NT2/D1 (cell line): ENCODE data around the gene TM9SF2.

Experiments used
- SUZ12 ChIP-seq: IDR thresholded peaks from 2 replicates; pipeline ENCODE4 v1.6.1; 2011; ENCODE audit not compliant: insufficient read length, insufficient read depth; ENCODE audit errors: extremely low read depth
- ZNF274 ChIP-seq: IDR thresholded peaks from 2 replicates; pipeline ENCODE4 v1.6.1; 2011; ENCODE audit warnings: mild to moderate bottlenecking, low read depth, low read length

GRCh38 chr13:99587021-99587420, 85.7 kb downstream of the TM9SF2 start:
- no peak for TF ChIP-seq ZNF274
- TF ChIP-seq SUZ12: no peak
